Natural killer cell (primary cell): ENCODE results near the gene NLGN3. TPM values are rescaled to one million over a fixed set of nuclear protein-coding genes. Genes with fewer than 3 reads are reported as not detected.

Experiments used
- ATAC-seq, 3 donors: fragments of 150-1000 bp in 2 of 3; fragments of 200-7000 bp in 1 of 3; cut with Tn5 transposase; 1 replicate in 1 of 3; 2 replicates in 2 of 3; pipeline ENCODE4 v1.10.0; 2021; ENCODE audit warnings: mild to moderate bottlenecking in 2 of 3, moderate library complexity in 2 of 3
- DNase-seq, 2 donors: peaks; one replicate each; pipeline versions ENCODE4 v3.0.0 to v3.0.0-alpha.2; 2013 to 2021; ENCODE audit warnings: mixed read lengths in 1 of 2
- H3K27ac ChIP-seq: one replicate; pipeline ENCODE4 v1.5.1; 2013; ENCODE audit warnings: mild to moderate bottlenecking, low read length
- H3K27me3 ChIP-seq: one replicate; pipeline ENCODE4 v1.6.1; 2013; ENCODE audit warnings: low read length; ENCODE audit not compliant: control insufficient read depth, insufficient read depth
- H3K36me3 ChIP-seq: one replicate; pipeline ENCODE4 v1.6.1; 2013; ENCODE audit warnings: low read length; ENCODE audit not compliant: control insufficient read depth, insufficient read depth
- H3K4me1 ChIP-seq: one replicate; pipeline ENCODE4 v1.6.1; 2013; ENCODE audit warnings: low read length; ENCODE audit not compliant: control insufficient read depth, insufficient read depth
- H3K4me3 ChIP-seq: one replicate; pipeline ENCODE4 v1.5.1; 2013; ENCODE audit warnings: low read length
- H3K9me3 ChIP-seq: one replicate; pipeline ENCODE4 v1.6.1; 2013; ENCODE audit warnings: low read length; ENCODE audit not compliant: control insufficient read depth, insufficient read depth
- H3K27ac Mint-ChIP-seq, 2 donors: one replicate each; pipeline ENCODE4 v1.8.0; 2022; ENCODE audit warnings: mild to moderate bottlenecking in 2 of 2, mixed read lengths in 2 of 2, moderate library complexity in 1 of 2
- H3K27me3 Mint-ChIP-seq, 2 donors: one replicate each; pipeline ENCODE4 v1.8.0; 2022; ENCODE audit warnings: low read depth in 2 of 2, mixed read lengths in 2 of 2
- H3K36me3 Mint-ChIP-seq: one replicate; pipeline ENCODE4 v1.8.0; 2022; ENCODE audit warnings: mixed read lengths
- H3K4me1 Mint-ChIP-seq, 2 donors: one replicate each; pipeline ENCODE4 v1.8.0; 2022; ENCODE audit warnings: mixed read lengths in 2 of 2
- H3K4me3 Mint-ChIP-seq: one replicate; pipeline ENCODE4 v1.8.0; 2022; ENCODE audit warnings: mild to moderate bottlenecking, moderate library complexity, mixed read lengths
- H3K9me3 Mint-ChIP-seq, 2 donors: one replicate each; pipeline ENCODE4 v1.8.0; 2022; ENCODE audit warnings: mixed read lengths in 2 of 2
- WGBS: methylation state at CpG from one replicate; pipeline ENCODE4 v1.1.7; 2013; ENCODE audit warnings: missing lambda C conversion rate; ENCODE audit not compliant: insufficient coverage; 5-methylcytosine and 5-hydroxymethylcytosine counted together
- intact Hi-C: fragments of 100-400 bp; cut with micrococcal nuclease; formaldehyde crosslinking; loops from one replicate; pipeline ENCODE4 v1.14.2; 2022
- total RNA-seq, 4 donors: library from RNA; stranded (reverse); fragments of 120-200 nt in 1 of 4; gene quantifications; one replicate each; pipeline versions ENCODE4 v1.2.3 to v1.2.4, GENCODE V29; 2013 to 2022
- TF ChIP-seq, protein P1 (sequence below): fragments of 200-600 bp; IDR thresholded peaks from one replicate; pipeline ENCODE4 v1.8.0; 2022; ENCODE audit warnings: antibody characterized with exemption

NLGN3 gene
- total RNA-seq: 1 to 10 TPM; 4.0 to 4.3 (median 4.0) TPM
- 0.47 TPM for total RNA-seq (2013)

GRCh38 chrX:71144651-71145050 is at the start of gene NLGN3:
Gene NLGN3, plus strand, starts transcription at chrX:71144841. Its CDS starts 2,909 bp downstream, at chrX:71147750.
- Histone ChIP-seq H3K36me3 (peaks cover 14% of the 10 kb centered on the region), H3K4me1 (peaks cover 12% of the 10 kb centered on the region), H3K27ac (no peak within 1 kb of the TSS), H3K27me3 (no peaks in the 10 kb centered on the region), H3K4me3 (no peak within 1 kb of the TSS), H3K9me3 (no peaks in the 10 kb centered on the region)
- Mint-ChIP-seq H3K4me1 (peaks cover 0 to 15% of the 10 kb centered on the region in 2 donors), H3K27me3 (no peaks in the 10 kb centered on the region), H3K27ac (peak within 1 kb of the TSS in 1 of 2 donors; percentile 70), H3K4me3 (peak within 1 kb of the TSS; percentile 40), H3K9me3 (no peaks in the 10 kb centered on the region), H3K36me3 (no peaks in the 10 kb centered on the region)
- ATAC-seq (no peak), DNase-seq (no peak)
- intact Hi-C loops: no loop called here
- TF ChIP-seq, protein P1, sequence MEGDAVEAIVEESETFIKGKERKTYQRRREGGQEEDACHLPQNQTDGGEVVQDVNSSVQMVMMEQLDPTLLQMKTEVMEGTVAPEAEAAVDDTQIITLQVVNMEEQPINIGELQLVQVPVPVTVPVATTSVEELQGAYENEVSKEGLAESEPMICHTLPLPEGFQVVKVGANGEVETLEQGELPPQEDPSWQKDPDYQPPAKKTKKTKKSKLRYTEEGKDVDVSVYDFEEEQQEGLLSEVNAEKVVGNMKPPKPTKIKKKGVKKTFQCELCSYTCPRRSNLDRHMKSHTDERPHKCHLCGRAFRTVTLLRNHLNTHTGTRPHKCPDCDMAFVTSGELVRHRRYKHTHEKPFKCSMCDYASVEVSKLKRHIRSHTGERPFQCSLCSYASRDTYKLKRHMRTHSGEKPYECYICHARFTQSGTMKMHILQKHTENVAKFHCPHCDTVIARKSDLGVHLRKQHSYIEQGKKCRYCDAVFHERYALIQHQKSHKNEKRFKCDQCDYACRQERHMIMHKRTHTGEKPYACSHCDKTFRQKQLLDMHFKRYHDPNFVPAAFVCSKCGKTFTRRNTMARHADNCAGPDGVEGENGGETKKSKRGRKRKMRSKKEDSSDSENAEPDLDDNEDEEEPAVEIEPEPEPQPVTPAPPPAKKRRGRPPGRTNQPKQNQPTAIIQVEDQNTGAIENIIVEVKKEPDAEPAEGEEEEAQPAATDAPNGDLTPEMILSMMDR: no peak
- WGBS: 58% methylated on average over 28 of the region's 28 CpGs

- no peak overlapping the region for H3K27ac ChIP-seq
- Mint-ChIP-seq H3K4me1 (peaks cover 19 to 26% of the 10 kb centered on the region in 2 donors), H3K27ac (peak overlapping the region; percentile 90 to 96), H3K9me3 (no peaks in the 10 kb centered on the region), H3K36me3 (no peaks in the 10 kb centered on the region), H3K27me3 (peaks cover 0 to 12% of the 10 kb centered on the region in 2 donors), H3K4me3 (peak overlapping the region; percentile 79)
- 41% methylated on average over 4 of the region's 6 CpGs for WGBS
- DNase-seq: no peak
- intact Hi-C loops: loop anchor here (5.0 kb wide), 1 partner anchor 82 kb away; no protein-coding TSS in a partner anchor
- H3K36me3 ChIP-seq: no peaks in the 10 kb centered on the region
- no peak for ATAC-seq
- TF ChIP-seq, protein P1: no peak
- H3K4me3 ChIP-seq: peak overlapping the region; percentile 72
- no peaks in the 10 kb centered on the region for H3K9me3 ChIP-seq
- no peaks in the 10 kb centered on the region for H3K27me3 ChIP-seq
- peaks cover 36% of the 10 kb centered on the region for H3K4me1 ChIP-seq
These were observed 49.6 kb upstream of the NLGN3 start for GRCh38 chrX:71095033-71095432.

DNA sequence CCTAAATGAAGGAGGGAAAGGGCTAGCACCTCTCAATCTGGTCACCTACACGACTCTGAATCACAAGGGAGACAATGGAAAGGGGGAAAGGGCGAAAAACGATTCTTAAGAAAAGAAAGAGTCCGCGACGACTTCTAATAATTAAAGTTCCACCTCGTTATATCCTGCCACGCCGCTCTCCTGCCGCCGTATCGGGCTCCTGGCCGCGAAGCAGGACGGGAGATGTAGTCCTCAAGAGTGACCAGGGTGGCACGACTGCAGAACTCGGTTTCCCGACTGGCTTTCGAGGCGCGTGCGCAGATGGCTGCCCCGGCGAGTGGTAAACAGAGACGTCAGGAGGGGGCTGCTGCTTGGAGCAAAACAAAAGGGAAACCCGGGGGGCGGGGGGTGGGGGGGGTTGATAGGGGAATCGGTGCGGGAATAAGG is 49.1 kb upstream of the NLGN3 start, which contains the start of gene FOXO4:
Gene FOXO4, plus strand, starts transcription at position 297 of the 426 bp plus-strand sequence. CDS start 678 bp downstream, outside the sequence.
- Histone ChIP-seq H3K4me1 (peaks cover 36% of the 10 kb centered on the region), H3K4me3 (peak within 1 kb of the TSS; percentile 72), H3K36me3 (no peaks in the 10 kb centered on the region), H3K27me3 (no peaks in the 10 kb centered on the region), H3K27ac (peak within 1 kb of the TSS; percentile 69), H3K9me3 (no peaks in the 10 kb centered on the region)
- peak within 1 kb of the TSS; percentile 90 to 96 for H3K27ac Mint-ChIP-seq
- no peaks in the 10 kb centered on the region for H3K36me3 Mint-ChIP-seq
- peak within 1 kb of the TSS; percentile 96 for H3K4me3 Mint-ChIP-seq
- intact Hi-C loops: loop anchor here (5.0 kb wide), 1 partner anchor 82 kb away; no protein-coding TSS in a partner anchor
- DNase-seq (peak; percentile 79 to 93), ATAC-seq (peak; percentile 86 to 95 (median 89))
- H3K4me1 Mint-ChIP-seq: peaks cover 22 to 27% of the 10 kb centered on the region in 2 donors
- under 1% methylated on average over 23 of the region's 29 CpGs for WGBS
- H3K27me3 Mint-ChIP-seq: peaks cover 0 to 15% of the 10 kb centered on the region in 2 donors
- TF ChIP-seq, protein P1: no peak
- H3K9me3 Mint-ChIP-seq: no peaks in the 10 kb centered on the region
